Non-pigmented ciliary epithelial cell (primary cell): ENCODE measurements around the gene SMCO4.
"Not testable (repeated sequence)": the region's sequence is repeated elsewhere in the genome, so short reads cannot be mapped to it uniquely, and the experiment has no call there.

Experiments
- DNase-seq: peaks from one replicate; pipeline ENCODE4 v3.0.0-alpha.2; 2010; ENCODE audit warnings: low read depth

The SMCO4 gene

GRCh38 chr11:93476796-93477195, 66.4 kb downstream of the SMCO4 start:
- peak; percentile 19 for DNase-seq

- DNase-seq: no peak
These were observed 69.1 kb downstream of the SMCO4 start for GRCh38 chr11:93474123-93474522.

GRCh38 chr11:93468290-93468689, 74.9 kb downstream of the SMCO4 start:
- no peak for DNase-seq

- no peak for DNase-seq
These were observed 76.1 kb downstream of the SMCO4 start for GRCh38 chr11:93467054-93467453.

- no peak for DNase-seq
These were observed 78.2 kb downstream of the SMCO4 start for GRCh38 chr11:93464927-93465540.

- DNase-seq: not testable (repeated sequence)
These were observed 79.5 kb downstream of the SMCO4 start for GRCh38 chr11:93463666-93464065.

- no peak for DNase-seq
These were observed 84.9 kb downstream of the SMCO4 start for GRCh38 chr11:93458286-93458685.

- DNase-seq: peak; percentile 1
These were observed 98.5 kb downstream of the SMCO4 start for GRCh38 chr11:93444617-93445073.

- DNase-seq: not testable (repeated sequence)
These were observed 100.0 kb downstream of the SMCO4 start for GRCh38 chr11:93443232-93443631.

- DNase-seq: no peak
These were observed 110.9 kb downstream of the SMCO4 start for GRCh38 chr11:93432247-93432646.
